Neural progenitor cell (in vitro differentiated cells): ENCODE data around the gene TCF7L2.

ENCODE experiments used
- EZH2 ChIP-seq: fragments of 200-600 bp; sonication (generic); IDR thresholded peaks from 2 replicates; pipeline ENCODE4 v1.6.1; 2017; ENCODE audit warnings: antibody characterized with exemption, mild to moderate bottlenecking, moderate library complexity
- TF ChIP-seq, protein P1 (sequence below): fragments of 200-600 bp; sonication (generic); IDR thresholded peaks from 2 replicates; pipeline ENCODE4 v1.5.1; 2017; ENCODE audit warnings: antibody characterized with exemption, mild to moderate bottlenecking

DNA sequence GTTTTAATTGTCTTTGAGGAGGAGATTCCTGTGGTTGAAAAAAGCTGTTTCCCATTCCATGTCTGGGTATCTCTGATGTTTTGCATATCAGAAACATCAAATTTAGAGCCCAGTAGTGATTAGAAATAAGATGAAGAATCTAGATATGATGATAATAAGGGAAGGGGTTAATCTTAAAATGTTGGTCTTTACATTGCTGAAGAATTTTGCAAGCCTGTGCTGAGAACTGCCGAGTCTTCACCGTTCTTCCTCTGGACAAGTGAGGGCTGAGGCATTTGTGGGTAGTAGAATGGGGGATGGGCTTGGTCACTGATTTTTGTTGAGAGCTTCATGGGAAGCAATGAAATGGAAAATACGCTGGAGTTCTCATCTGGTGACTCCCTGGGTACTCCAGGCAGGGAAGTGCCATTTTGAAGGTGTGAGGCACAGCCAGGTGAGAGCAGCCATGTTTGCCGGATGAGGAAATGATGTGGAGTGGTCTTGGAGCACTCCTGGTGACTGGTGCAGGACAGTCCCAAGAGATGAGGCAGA lies 10.2 kb downstream of the TCF7L2 start:
- TF ChIP-seq, protein P1, sequence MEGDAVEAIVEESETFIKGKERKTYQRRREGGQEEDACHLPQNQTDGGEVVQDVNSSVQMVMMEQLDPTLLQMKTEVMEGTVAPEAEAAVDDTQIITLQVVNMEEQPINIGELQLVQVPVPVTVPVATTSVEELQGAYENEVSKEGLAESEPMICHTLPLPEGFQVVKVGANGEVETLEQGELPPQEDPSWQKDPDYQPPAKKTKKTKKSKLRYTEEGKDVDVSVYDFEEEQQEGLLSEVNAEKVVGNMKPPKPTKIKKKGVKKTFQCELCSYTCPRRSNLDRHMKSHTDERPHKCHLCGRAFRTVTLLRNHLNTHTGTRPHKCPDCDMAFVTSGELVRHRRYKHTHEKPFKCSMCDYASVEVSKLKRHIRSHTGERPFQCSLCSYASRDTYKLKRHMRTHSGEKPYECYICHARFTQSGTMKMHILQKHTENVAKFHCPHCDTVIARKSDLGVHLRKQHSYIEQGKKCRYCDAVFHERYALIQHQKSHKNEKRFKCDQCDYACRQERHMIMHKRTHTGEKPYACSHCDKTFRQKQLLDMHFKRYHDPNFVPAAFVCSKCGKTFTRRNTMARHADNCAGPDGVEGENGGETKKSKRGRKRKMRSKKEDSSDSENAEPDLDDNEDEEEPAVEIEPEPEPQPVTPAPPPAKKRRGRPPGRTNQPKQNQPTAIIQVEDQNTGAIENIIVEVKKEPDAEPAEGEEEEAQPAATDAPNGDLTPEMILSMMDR, result no peak
- TF ChIP-seq EZH2, result no peak
